HPDE6-E6E7 (cell line): Measurements from ENCODE around the gene RDH12.
"Not testable (repeated sequence)": the region's sequence is repeated elsewhere in the genome, so short reads cannot be mapped to it uniquely, and the experiment has no call there.

Experiments
- DNase-seq: peaks from one replicate; pipeline ENCODE4 v3.0.0; 2011; ENCODE audit warnings: missing footprints; ENCODE audit errors: extremely low spot score

RDH12 gene

DNA sequence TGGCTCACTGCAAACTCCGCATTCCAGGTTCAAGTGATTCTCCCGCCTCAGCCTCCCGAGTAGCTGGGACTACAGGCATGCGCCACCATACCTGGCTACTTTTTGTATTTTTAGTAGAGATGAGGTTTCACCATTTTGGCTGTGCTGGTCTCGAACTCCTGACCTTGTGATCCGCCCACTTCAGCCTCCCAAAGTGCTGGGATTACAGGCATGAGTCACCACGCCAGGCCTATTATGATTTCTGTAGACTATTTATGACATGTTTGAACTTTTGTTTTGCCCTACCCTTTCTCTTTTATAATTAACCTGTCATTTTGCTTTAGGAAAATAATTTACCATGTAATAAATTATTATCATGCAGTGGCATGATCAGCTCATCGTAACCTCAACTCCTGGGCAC, at the start of gene RDH12:
Gene RDH12, plus strand, starts transcription at position 395 of the 400 bp plus-strand sequence. CDS start 20,757 bp downstream, outside the sequence.
- not testable (repeated sequence) for DNase-seq

DNA sequence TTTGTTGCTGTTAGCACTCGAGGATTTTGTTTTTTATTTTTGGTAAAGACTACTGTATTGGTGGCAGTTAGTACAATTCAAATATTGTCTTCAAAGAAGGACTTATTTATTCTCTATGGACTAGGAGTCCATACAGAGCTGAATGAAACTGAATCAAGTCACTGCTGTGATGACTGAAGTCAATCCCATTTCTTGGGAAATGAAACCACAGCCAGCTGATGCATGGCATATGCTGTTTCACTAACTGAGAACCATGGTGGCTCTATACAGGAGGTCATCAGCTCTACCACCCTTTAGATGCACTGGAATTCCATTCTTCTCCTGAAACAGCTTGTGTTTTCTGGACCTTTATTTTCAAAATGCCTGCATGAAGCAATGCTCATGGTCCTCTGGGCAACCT, 49.5 kb upstream of the RDH12 start:
- DNase-seq: no peak

- DNase-seq: no peak
Observed at GRCh38 chr14:67653651-67654280, 47.9 kb upstream of the RDH12 start.

- peak; percentile 86 for DNase-seq
Observed at GRCh38 chr14:67663633-67664032, 38.1 kb upstream of the RDH12 start.

DNA sequence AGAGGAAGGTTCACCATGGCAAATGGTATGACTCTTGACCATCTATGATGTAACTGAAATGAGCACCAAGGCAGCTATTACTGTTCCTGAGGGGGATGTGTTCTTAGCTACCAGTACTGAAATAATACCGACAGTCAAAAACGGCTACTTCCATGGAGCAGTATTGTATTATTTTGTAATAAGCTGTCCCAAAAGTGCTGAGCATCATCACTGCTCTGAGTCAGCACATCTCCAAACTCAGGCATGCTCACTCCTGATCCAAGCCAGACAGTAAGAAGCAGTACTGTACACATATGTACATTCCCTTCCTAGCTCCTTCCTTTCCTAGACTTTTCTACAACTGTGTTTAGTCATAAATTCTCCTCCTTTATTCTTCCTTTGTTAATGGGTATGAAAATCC, 35.8 kb upstream of the RDH12 start:
- no peak for DNase-seq

DNA sequence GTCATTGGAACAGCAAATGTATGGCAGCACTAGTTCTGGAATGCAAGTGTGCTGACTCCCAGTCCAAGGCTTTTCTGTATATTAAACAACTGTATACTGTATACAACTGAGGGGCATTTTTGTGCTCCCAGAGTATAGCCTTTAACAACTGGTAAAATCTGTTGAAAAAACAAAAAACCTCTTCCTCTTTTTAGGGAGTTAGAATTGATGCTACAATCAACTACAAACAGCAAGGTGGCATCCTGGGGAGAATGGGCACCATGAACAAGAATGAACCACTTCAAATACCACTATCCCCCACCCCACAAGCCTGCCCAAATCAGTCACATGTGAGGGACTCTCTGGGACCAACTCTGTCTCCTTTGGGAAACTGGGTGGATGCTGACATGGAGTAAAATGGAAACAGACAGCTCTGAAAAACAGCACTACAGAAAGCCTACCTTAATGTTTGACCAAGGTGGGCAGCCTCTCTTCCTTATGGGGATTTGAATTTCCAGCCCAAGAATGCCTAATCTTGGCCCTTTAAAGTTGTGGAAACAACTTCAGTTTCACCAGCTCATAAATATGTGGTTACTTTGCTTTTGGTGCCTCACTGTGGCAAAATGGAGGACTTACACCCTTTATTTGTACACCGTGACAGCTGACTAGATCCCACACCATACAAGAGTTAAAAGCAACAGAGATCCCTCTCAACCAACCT, 34.8 kb upstream of the RDH12 start:
- peak; percentile 45 for DNase-seq

DNA sequence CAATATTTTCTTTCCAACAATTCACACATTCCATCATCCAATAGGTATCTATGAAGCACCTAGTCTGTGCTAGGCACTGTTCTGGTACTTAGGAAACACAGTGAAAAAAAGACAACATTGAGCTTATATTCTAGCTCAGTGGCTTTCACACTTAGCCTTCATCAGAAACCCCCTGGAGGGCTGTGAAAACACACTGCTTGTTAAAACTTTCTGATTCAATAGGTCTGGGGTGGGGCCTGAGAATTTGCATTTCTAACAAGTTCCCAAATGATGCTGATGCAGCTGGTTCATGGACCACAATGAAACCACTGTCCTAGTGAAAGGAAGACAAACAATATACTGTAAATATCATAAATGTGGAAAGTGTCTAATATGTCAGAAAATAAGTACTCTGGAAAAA, 33.1 kb upstream of the RDH12 start:
- DNase-seq: no peak

- no peak for DNase-seq
Observed at GRCh38 chr14:67673451-67673850, 28.2 kb upstream of the RDH12 start.

DNA sequence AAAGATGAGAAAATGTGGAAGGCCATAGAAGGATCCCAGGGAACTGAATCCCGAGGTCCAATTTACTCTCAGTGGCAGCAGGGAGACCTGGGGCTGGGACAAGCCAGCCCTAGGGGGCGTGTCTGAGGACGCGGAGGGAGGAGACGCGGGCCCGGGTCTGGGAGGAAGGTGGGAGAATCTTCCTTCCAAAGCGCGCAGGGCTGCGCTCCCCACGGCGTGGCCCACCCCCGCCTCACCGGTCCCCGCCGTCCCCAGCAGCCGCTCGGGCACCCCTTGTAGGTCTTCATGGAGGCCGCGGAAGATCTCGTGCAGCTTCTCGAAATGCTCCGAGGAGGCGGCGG, 27.6 kb upstream of the RDH12 start:
- peak; percentile 79 for DNase-seq

- DNase-seq: peak; percentile 70
Observed at GRCh38 chr14:67674480-67675218, 27.0 kb upstream of the RDH12 start, which contains the start of gene VTI1B. VTI1B (minus strand) TSS chr14:67674632; CDS start chr14:67674489, 143 bp downstream.

- no peak for DNase-seq
Observed at GRCh38 chr14:67675219-67675582, 26.5 kb upstream of the RDH12 start.

DNA sequence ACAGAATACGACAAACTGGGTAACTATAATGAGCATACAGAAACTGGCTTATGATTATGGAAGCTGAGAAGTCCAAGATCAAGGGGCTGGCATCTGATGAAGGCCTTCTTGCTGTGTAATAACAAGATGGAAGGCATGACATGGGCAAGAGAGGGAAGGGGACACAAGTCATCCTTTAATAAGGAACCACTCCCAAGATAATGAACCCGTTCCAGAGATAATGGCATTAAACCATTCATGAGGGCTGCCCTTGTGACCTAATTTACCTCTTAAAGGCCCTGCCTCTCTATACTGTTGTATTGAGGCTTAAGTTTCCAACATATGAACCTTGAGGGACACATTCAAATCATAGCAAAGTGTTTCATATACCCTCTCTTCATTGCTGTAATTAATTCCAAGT, 22.7 kb upstream of the RDH12 start:
- DNase-seq: no peak

DNA sequence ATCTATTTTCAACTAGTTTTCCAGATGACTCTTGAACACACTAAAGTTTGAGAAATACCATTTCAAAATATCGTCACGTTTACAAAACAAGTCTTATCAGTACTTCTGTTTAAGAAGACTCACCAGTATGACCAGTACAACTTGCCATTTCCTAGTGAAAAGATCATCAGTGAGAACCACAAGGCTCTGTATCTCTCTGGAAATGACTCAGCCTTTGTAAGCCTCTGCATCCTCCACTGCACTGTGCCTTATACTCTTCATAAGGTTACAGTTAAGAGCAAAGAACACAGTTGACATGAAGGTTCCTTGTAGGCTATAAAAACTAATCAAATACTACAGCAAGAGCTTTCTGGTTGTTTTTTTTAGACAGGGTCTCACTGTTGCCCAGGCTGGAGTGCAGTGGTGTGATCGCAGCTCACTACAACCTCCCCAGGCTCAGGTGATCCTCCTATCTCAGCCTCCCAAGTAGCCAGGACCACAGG, 21.5 kb upstream of the RDH12 start:
- DNase-seq: peak; percentile 68

DNA sequence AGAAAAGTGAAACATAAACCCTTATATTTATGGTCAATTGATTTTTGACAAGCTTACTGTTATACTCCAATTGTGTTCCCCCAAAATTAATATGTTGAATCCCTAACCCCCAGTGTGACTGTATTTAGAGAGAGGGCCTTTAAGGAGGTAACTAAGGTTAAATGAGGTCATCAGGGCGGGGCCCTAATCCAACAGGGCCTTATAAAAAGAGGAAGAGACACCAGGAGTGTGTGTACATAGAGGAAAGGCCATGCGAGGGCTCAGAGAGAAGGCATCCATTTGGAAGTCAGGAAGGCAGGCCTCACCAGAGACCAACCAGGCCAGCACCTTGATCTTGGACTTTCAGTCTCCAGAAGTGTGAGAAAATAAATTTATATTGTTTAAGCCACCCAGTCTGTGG, 20.7 kb upstream of the RDH12 start:
- no peak for DNase-seq

GRCh38 chr14:67683842-67684241, 17.8 kb upstream of the RDH12 start:
- DNase-seq: no peak

- no peak for DNase-seq
Observed at GRCh38 chr14:67690011-67690410, 11.7 kb upstream of the RDH12 start.

DNA sequence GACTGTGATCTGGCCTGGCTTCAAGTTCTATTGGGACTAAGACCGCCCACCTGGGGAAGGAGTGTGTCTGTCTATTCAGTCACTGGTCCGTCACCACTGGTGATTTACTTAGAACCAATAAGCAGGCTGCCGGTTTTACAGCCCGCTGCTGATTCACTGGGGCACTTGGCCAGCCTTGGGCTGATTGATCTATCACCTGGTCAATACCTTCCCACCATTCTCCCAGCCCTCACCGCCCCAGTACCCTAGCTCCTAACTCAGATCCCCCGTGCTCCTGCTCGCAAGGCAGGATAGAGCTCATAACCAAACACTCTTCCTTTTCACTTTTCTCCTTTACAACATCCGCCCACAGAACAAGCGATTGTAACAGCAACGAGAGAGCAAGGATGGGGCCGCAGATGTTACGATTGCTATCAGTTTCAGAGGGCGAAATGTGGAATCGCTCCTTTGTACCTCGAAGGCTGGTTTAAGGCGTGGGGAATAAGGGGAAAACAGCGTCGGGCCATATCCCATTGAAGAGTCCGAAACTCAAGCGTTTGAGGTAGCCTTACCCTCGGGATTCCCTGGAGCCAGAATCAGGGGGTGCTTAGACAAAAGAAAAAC, 6.8 kb upstream of the RDH12 start:
- DNase-seq: peak; percentile 99

- peak; percentile 85 for DNase-seq
Observed at GRCh38 chr14:67695394-67695949, 6.2 kb upstream of the RDH12 start, which contains the start of gene RDH11. RDH11 (minus strand) TSS chr14:67695764; CDS start chr14:67695703, 61 bp downstream.

- no peak for DNase-seq
Observed at GRCh38 chr14:67697006-67697405, 4.7 kb upstream of the RDH12 start.

DNA sequence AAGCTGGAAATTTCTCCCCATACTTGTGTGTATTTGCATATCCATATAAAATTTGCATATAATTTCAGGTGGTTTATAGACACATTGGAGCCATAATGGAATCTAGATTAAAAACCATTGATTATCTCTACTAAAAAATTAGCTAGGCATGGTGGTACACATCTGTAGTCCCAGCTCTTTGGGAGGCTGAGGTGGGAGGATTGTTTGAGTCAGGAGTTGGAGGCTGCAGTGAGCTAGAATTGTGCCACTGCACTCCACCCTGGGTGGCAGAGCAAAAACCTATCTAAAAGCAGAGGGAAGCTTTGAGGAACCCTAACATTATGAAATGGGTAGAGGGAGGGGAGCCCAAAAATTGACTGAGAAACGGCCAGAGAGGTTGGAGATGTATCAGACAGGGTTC, 3.5 kb upstream of the RDH12 start:
- no peak for DNase-seq

DNA sequence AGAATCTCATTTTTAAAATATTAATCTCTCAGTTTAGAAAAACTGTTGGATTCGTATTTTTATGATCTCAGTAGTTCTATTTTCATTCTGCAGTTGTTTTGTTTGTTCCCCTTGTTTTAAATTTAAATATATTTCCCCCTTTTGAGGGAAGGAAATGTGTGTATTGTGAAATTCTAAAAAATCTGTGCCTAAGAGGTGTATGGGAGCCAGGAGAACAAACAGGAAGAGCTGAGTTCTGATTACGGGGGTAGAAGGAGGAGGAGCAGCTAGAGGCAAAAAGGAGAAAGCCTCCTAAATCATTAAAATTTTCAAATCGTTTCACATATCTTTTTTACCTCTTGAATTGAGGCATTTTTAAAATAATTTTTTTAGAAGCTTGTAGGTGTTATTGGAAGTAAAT, 2.3 kb downstream of the RDH12 start:
- no peak for DNase-seq
